CD8-positive, alpha-beta memory T cell (primary cell): Measurements from ENCODE around the gene N4BP2L2. TPM values are rescaled to one million over a fixed set of nuclear protein-coding genes. Genes with fewer than 3 reads are reported as not detected.
A peak's percentile ranks its signal among the peaks of the same experiment; 100 is the strongest.

ENCODE experiments used
- CTCF ChIA-PET: fragments of 350-600 bp; sonication (Branson Sonifier 250); formaldehyde crosslinking; loops from one replicate; lab custom pipeline; 2021; ENCODE audit warnings: antibody characterized with exemption; lab: Charles Lee
- POLR2A ChIA-PET: fragments of 350-600 bp; sonication (Branson Sonifier 250); formaldehyde crosslinking; loops from one replicate; lab custom pipeline; 2021; ENCODE audit warnings: antibody characterized with exemption; lab: Charles Lee
- DNase-seq, 5 donors: peaks; one replicate each; pipeline versions ENCODE4 v3.0.0 to v3.0.0-alpha.2; 2020 to 2022; ENCODE audit warnings: mixed read lengths in 1 of 5
- H3K27ac ChIP-seq: one replicate; pipeline ENCODE4 v1.7.0; 2013; ENCODE audit warnings: low read depth, mild to moderate bottlenecking, low read length, moderate library complexity
- H3K27me3 ChIP-seq: 2 replicates; pipeline ENCODE4 v1.7.0; 2013; ENCODE audit warnings: low read length, mild to moderate bottlenecking; ENCODE audit not compliant: insufficient read depth, poor library complexity, severe bottlenecking
- H3K36me3 ChIP-seq: 2 replicates; pipeline ENCODE4 v1.7.0; 2013; ENCODE audit warnings: mild to moderate bottlenecking, low read length, moderate library complexity; ENCODE audit not compliant: insufficient read depth
- H3K4me1 ChIP-seq: 2 replicates; pipeline ENCODE4 v1.7.0; 2013; ENCODE audit warnings: mild to moderate bottlenecking, low read length, moderate library complexity; ENCODE audit not compliant: insufficient read depth
- H3K4me3 ChIP-seq: 2 replicates; pipeline ENCODE4 v1.7.0; 2013; ENCODE audit warnings: mild to moderate bottlenecking, low read length
- H3K9me3 ChIP-seq: 2 replicates; pipeline ENCODE4 v1.7.0; 2013; ENCODE audit warnings: mild to moderate bottlenecking, low read length
- H3K27ac Mint-ChIP-seq, 8 donors: one replicate each; pipeline ENCODE4 v1.8.0; 2020 to 2021; ENCODE audit warnings: mixed read lengths in 8 of 8, mild to moderate bottlenecking in 6 of 8, inconsistent platforms in 3 of 8, moderate library complexity in 3 of 8
- H3K27me3 Mint-ChIP-seq, 2 donors: one replicate each; pipeline ENCODE4 v1.8.0; 2020 to 2021; ENCODE audit warnings: mixed read lengths in 2 of 2, mild to moderate bottlenecking in 1 of 2, moderate library complexity in 1 of 2
- H3K36me3 Mint-ChIP-seq, 3 donors: one replicate each; pipeline ENCODE4 v1.8.0; 2020 to 2021; ENCODE audit warnings: mixed read lengths in 3 of 3, inconsistent platforms in 1 of 3, mild to moderate bottlenecking in 1 of 3
- H3K4me1 Mint-ChIP-seq, 3 donors: one replicate each; pipeline ENCODE4 v1.8.0; 2020 to 2021; ENCODE audit warnings: mixed read lengths in 3 of 3, inconsistent platforms in 1 of 3, mild to moderate bottlenecking in 1 of 3
- H3K4me3 Mint-ChIP-seq, 7 donors: one replicate each; pipeline ENCODE4 v1.8.0; 2020 to 2021; ENCODE audit warnings: mixed read lengths in 7 of 7, mild to moderate bottlenecking in 6 of 7, moderate library complexity in 4 of 7, inconsistent platforms in 2 of 7
- H3K9me3 Mint-ChIP-seq, 5 donors: one replicate each; pipeline ENCODE4 v1.8.0; 2020 to 2022; ENCODE audit warnings: mixed read lengths in 5 of 5, mild to moderate bottlenecking in 3 of 5, moderate library complexity in 2 of 5, inconsistent platforms in 1 of 5
- polyA plus RNA-seq: library from polyadenylated mRNA; unstranded; fragments of 300-500 nt; fragmentation: Illumina TruSeq; gene quantifications from one replicate; pipeline ENCODE4 v1.2.3, GENCODE V29; 2021
- total RNA-seq, 2 experiments: library from RNA; stranded (reverse); gene quantifications; one replicate each; pipeline ENCODE4 v1.2.3, GENCODE V29; 2021

N4BP2L2 gene
- total and polyA plus RNA-seq, 3 experiments from 2014 or later = 77.7 to 132 (median 78.3) TPM

DNA sequence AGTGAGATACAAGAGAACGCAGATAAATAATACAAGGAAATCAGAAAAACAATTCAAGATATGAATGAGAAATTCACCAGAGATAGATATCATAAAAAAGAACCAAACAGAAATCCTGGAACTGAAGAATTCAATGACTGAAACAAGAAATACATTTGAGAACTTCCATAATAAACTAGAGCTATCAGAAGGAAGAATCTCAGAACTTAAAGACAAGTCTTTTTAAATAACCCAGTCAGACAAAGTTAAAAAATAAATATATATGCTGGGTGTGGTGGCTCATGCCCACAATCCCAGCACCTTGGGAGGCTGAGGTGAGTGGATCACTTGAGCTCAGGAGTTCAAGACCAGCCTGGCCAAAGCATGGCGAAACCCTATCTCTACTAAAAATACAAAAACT is 82.0 kb downstream of the N4BP2L2 start:
- ChIA-PET CTCF (no interaction called here), POLR2A (no interaction called here)
- Histone ChIP-seq H3K4me3 (no peak overlapping the region), H3K9me3 (peaks cover 13% of the 10 kb centered on the region), H3K36me3 (no peaks in the 10 kb centered on the region), H3K27me3 (no peaks in the 10 kb centered on the region), H3K27ac (no peak overlapping the region), H3K4me1 (no peaks in the 10 kb centered on the region)
- H3K27me3 Mint-ChIP-seq = no peaks in the 10 kb centered on the region
- no peak overlapping the region for H3K27ac Mint-ChIP-seq
- H3K36me3 Mint-ChIP-seq = peaks cover 33 to 74% (median 60%) of the 10 kb centered on the region in 3 donors
- no peak for DNase-seq
- H3K9me3 Mint-ChIP-seq = peaks cover 22 to 35% (median 32%) of the 10 kb centered on the region in 5 donors
- H3K4me1 Mint-ChIP-seq = peaks cover 0 to 7% (median 5%) of the 10 kb centered on the region in 3 donors
- no peak overlapping the region for H3K4me3 Mint-ChIP-seq

GRCh38 chr13:32455594-32455903 is 83.0 kb downstream of the N4BP2L2 start:
- Mint-ChIP-seq H3K27ac (no peak overlapping the region), H3K4me1 (peaks cover 0 to 7% (median 5%) of the 10 kb centered on the region in 3 donors), H3K27me3 (no peaks in the 10 kb centered on the region), H3K9me3 (peaks cover 22 to 35% (median 32%) of the 10 kb centered on the region in 5 donors), H3K4me3 (no peak overlapping the region), H3K36me3 (peaks cover 33 to 69% (median 53%) of the 10 kb centered on the region in 3 donors)
- Histone ChIP-seq H3K27ac (no peak overlapping the region), H3K27me3 (no peaks in the 10 kb centered on the region), H3K4me3 (no peak overlapping the region), H3K36me3 (no peaks in the 10 kb centered on the region), H3K4me1 (no peaks in the 10 kb centered on the region), H3K9me3 (peaks cover 13% of the 10 kb centered on the region)
- CTCF ChIA-PET = no interaction called here
- DNase-seq = no peak
- POLR2A ChIA-PET = no interaction called here

DNA sequence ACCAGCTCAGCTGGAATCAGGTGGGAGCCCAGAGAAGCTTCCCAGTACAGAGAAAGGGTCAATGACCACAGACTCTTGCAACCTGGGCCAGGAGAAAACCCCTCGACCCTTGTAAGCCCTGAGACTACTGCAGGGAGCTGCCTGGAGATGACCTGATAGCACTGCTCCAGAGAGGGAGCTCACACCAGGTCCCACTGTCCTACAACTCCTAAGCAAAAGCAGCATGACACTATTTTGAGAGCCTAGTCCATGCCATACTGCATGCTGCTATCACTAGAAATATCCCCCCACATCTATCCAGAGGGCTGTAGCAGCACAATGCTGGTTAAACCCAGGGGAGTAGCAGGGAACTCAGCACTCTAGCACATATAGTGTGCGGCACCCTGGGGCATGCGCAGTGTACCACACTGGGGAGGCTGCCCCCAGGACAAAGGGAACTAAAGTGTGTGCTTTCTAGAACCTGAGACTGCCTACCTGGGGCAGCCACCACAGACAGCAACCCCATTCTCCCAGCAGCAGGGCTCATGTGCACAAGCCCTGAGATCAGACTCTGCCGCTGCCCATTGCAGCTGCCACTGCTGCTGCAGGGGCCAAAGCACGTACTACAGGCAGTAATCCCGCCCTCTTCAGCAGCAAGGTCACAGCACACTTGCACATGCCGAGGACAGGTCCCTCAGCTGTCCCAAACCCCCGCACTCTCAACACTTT is 83.6 kb downstream of the N4BP2L2 start:
- H3K9me3 ChIP-seq = peaks cover 13% of the 10 kb centered on the region
- Mint-ChIP-seq H3K27ac (peak overlapping the region in 1 of 8 donors; percentile 13), H3K4me3 (no peak overlapping the region), H3K36me3 (peaks cover 33 to 66% (median 50%) of the 10 kb centered on the region in 3 donors), H3K27me3 (no peaks in the 10 kb centered on the region), H3K9me3 (peaks cover 22 to 35% (median 32%) of the 10 kb centered on the region in 5 donors), H3K4me1 (peaks cover 0 to 7% (median 5%) of the 10 kb centered on the region in 3 donors)
- ChIA-PET POLR2A (no interaction called here), CTCF (no interaction called here)
- no peak overlapping the region for H3K4me3 ChIP-seq
- H3K27me3 ChIP-seq = no peaks in the 10 kb centered on the region
- no peaks in the 10 kb centered on the region for H3K4me1 ChIP-seq
- no peaks in the 10 kb centered on the region for H3K36me3 ChIP-seq
- H3K27ac ChIP-seq = no peak overlapping the region
- no peak for DNase-seq

- Histone ChIP-seq H3K4me3 (no peak overlapping the region), H3K27ac (no peak overlapping the region), H3K36me3 (no peaks in the 10 kb centered on the region), H3K27me3 (no peaks in the 10 kb centered on the region), H3K9me3 (peaks cover 13% of the 10 kb centered on the region), H3K4me1 (no peaks in the 10 kb centered on the region)
- Mint-ChIP-seq H3K4me1 (peaks cover 0 to 7% (median 5%) of the 10 kb centered on the region in 3 donors), H3K27ac (no peak overlapping the region), H3K27me3 (no peaks in the 10 kb centered on the region), H3K4me3 (no peak overlapping the region), H3K9me3 (peaks cover 22 to 27% (median 25%) of the 10 kb centered on the region in 5 donors), H3K36me3 (peaks cover 25 to 55% (median 41%) of the 10 kb centered on the region in 3 donors)
- DNase-seq = no peak
- POLR2A ChIA-PET = no interaction called here
- CTCF ChIA-PET = interaction anchor here (1.2 kb wide), 1 partner anchor 11 kb away, joined by 3 read pairs; no protein-coding TSS in a partner anchor
Measured at GRCh38 chr13:32453981-32454380, 84.6 kb downstream of the N4BP2L2 start.

GRCh38 chr13:32448972-32449371 is 89.6 kb downstream of the N4BP2L2 start:
- Mint-ChIP-seq H3K4me1 (peaks cover 0 to 1% (median 0%) of the 10 kb centered on the region in 3 donors), H3K9me3 (peaks cover 0 to 2% (median 0%) of the 10 kb centered on the region in 5 donors), H3K4me3 (no peak overlapping the region), H3K27ac (no peak overlapping the region), H3K36me3 (peaks cover 7 to 19% (median 14%) of the 10 kb centered on the region in 3 donors), H3K27me3 (no peaks in the 10 kb centered on the region)
- POLR2A ChIA-PET = no interaction called here
- Histone ChIP-seq H3K27me3 (no peaks in the 10 kb centered on the region), H3K4me3 (no peak overlapping the region), H3K9me3 (no peaks in the 10 kb centered on the region), H3K4me1 (no peaks in the 10 kb centered on the region), H3K27ac (no peak overlapping the region), H3K36me3 (no peaks in the 10 kb centered on the region)
- CTCF ChIA-PET = no interaction called here
- no peak for DNase-seq

- H3K36me3 ChIP-seq = no peaks in the 10 kb centered on the region
- Mint-ChIP-seq H3K4me1 (peaks cover under 1 to 1% (median under 1%) of the 10 kb centered on the region in 3 donors), H3K27ac (peak overlapping the region in 2 of 8 donors; percentile 51 to 77), H3K9me3 (peaks cover 0 to 2% (median 0%) of the 10 kb centered on the region in 5 donors), H3K27me3 (no peaks in the 10 kb centered on the region), H3K36me3 (peaks cover 5 to 14% (median 7%) of the 10 kb centered on the region in 3 donors), H3K4me3 (no peak overlapping the region)
- no peaks in the 10 kb centered on the region for H3K9me3 ChIP-seq
- CTCF ChIA-PET = no interaction called here
- H3K4me3 ChIP-seq = no peak overlapping the region
- no peak for DNase-seq
- POLR2A ChIA-PET = interaction anchor here (0.6 kb wide), 1 partner anchor 22 kb away, joined by 4 read pairs; no protein-coding TSS in a partner anchor
- H3K27ac ChIP-seq = no peak overlapping the region
- H3K4me1 ChIP-seq = no peaks in the 10 kb centered on the region
- no peaks in the 10 kb centered on the region for H3K27me3 ChIP-seq
Measured at GRCh38 chr13:32447894-32448623, 90.5 kb downstream of the N4BP2L2 start.

- ChIA-PET CTCF (no interaction called here), POLR2A (no interaction called here)
- H3K4me3 ChIP-seq = no peak overlapping the region
- no peak for DNase-seq
- peaks cover 1 to 3% (median 3%) of the 10 kb centered on the region in 3 donors for H3K4me1 Mint-ChIP-seq
- H3K4me3 Mint-ChIP-seq = no peak overlapping the region
- H3K36me3 ChIP-seq = no peaks in the 10 kb centered on the region
- H3K4me1 ChIP-seq = no peaks in the 10 kb centered on the region
- H3K27ac Mint-ChIP-seq = peak overlapping the region in 2 of 8 donors; percentile 38 to 53
- no peaks in the 10 kb centered on the region for H3K27me3 ChIP-seq
- H3K27ac ChIP-seq = no peak overlapping the region
- H3K36me3 Mint-ChIP-seq = peaks cover 4 to 13% (median 9%) of the 10 kb centered on the region in 3 donors
- H3K9me3 Mint-ChIP-seq = peaks cover 0 to 2% (median 0%) of the 10 kb centered on the region in 5 donors
- H3K27me3 Mint-ChIP-seq = no peaks in the 10 kb centered on the region
- H3K9me3 ChIP-seq = no peaks in the 10 kb centered on the region
Measured at GRCh38 chr13:32446773-32447465, 91.7 kb downstream of the N4BP2L2 start.
